A549 (cell line): ENCODE results near the gene CLEC20A. TPM values are rescaled to one million over a fixed set of nuclear protein-coding genes. Genes with fewer than 3 reads are reported as not detected.
A peak's percentile ranks its signal among the peaks of the same experiment; 100 is the strongest.

Source experiments
- ATAC-seq, 2 experiments: fragments of 200-7000 bp in 1 of 2; fragments of >200 bp in 1 of 2; cut with Nextera tagmentation in 1 of 2; cut with Tn5 transposase in 1 of 2; 3 replicates each; pipeline versions ENCODE4 v1.8.0 to v1.9.1; 2018 to 2020; ENCODE audit warnings: mild to moderate bottlenecking in 1 of 2, moderate library complexity in 1 of 2
- CTCF ChIA-PET: fragments of 300-600 bp; sonication (Branson Sonifier 250); formaldehyde crosslinking; extraction: SDS; loops from one replicate; lab custom pipeline; 2021; ENCODE audit warnings: antibody characterized with exemption, inconsistent platforms; lab: Yijun Ruan, JAX
- POLR2A ChIA-PET: fragments of 350-600 bp; formaldehyde crosslinking; extraction: SDS; loops from one replicate; lab custom pipeline; 2021; ENCODE audit warnings: antibody characterized with exemption, inconsistent platforms; lab: Yijun Ruan, JAX
- DNase-seq, 2 experiments: peaks; one replicate each; pipeline versions ENCODE4 v3.0.0 to v3.0.0-alpha.2; 2011 to 2016; ENCODE audit warnings: low read depth in 1 of 2, low spot score in 1 of 2
- FAIRE-seq: peaks from 2 replicates; lab custom pipeline; 2011; peaks lifted over from hg19 to GRCh38; lab: Jason Lieb, UNC
- H3K27ac ChIP-seq, 2 experiments: fragments of >200 bp; sonication (Bioruptor Twin); formaldehyde crosslinking; 3 replicates each; pipeline ENCODE4 v1.5.1; 2016 to 2017
- H3K4me1 ChIP-seq: fragments of >200 bp; sonication (Bioruptor Twin); formaldehyde crosslinking; 3 replicates; pipeline ENCODE4 v1.6.1; 2016
- H3K4me2 ChIP-seq: fragments of >200 bp; sonication (Bioruptor Twin); formaldehyde crosslinking; 3 replicates; pipeline ENCODE4 v1.6.1; 2016
- H3K4me3 ChIP-seq: fragments of >200 bp; sonication (Bioruptor Twin); formaldehyde crosslinking; 3 replicates; pipeline ENCODE4 v1.5.1; 2016
- H3K9me3 ChIP-seq: fragments of >200 bp; sonication (Bioruptor Twin); formaldehyde crosslinking; 3 replicates; pipeline ENCODE4 v1.6.1; 2016
- ATOH8 ChIP-seq: fragments of 250-450 bp; sonication (Bioruptor Pico); IDR thresholded peaks from 2 replicates; pipeline ENCODE4 v1.5.0; 2020; ENCODE audit warnings: low read depth, mild to moderate bottlenecking, moderate library complexity
- CBX2 ChIP-seq: fragments of 200-600 bp; sonication (generic); IDR thresholded peaks from 2 replicates; pipeline ENCODE4 v1.6.1; 2016; ENCODE audit warnings: low read depth, mild to moderate bottlenecking, borderline replicate concordance
- CBX8 ChIP-seq: fragments of 200-600 bp; sonication (generic); IDR thresholded peaks from 2 replicates; pipeline ENCODE4 v1.6.1; 2016
- CEBPB ChIP-seq, 2 experiments: fragments of >200 bp in 1 of 2; sonication (Bioruptor Twin) in 1 of 2; formaldehyde crosslinking in 1 of 2; IDR thresholded peaks; 2 replicates each; pipeline ENCODE4 v1.6.1; 2012 to 2016
- CHD4 ChIP-seq: fragments of 200-600 bp; sonication (generic); IDR thresholded peaks from 2 replicates; pipeline ENCODE4 v1.6.1; 2016; ENCODE audit warnings: antibody characterized with exemption, mild to moderate bottlenecking, borderline replicate concordance
- CTCF ChIP-seq: fragments of >200 bp; sonication (Bioruptor Twin); formaldehyde crosslinking; IDR thresholded peaks from 3 replicates; pipeline ENCODE4 v1.5.1; 2016
- EHMT2 ChIP-seq: fragments of 200-600 bp; sonication (generic); IDR thresholded peaks from 2 replicates; pipeline ENCODE4 v1.6.1; 2016; ENCODE audit warnings: antibody characterized with exemption, low read depth, mild to moderate bottlenecking, moderate library complexity
- FOSL2 ChIP-seq, 2 experiments: fragments of 450-650 bp in 1 of 2; fragments of >200 bp in 1 of 2; sonication (Bioruptor Twin) in 1 of 2; formaldehyde crosslinking; IDR thresholded peaks; 2 replicates each; pipeline versions ENCODE4 v1.5.0 to v1.6.1; 2016 to 2020; ENCODE audit warnings: mild to moderate bottlenecking in 1 of 2, moderate library complexity in 1 of 2
- FOXS1 ChIP-seq: fragments of 250-450 bp; sonication (Bioruptor Pico); IDR thresholded peaks from 2 replicates; pipeline ENCODE4 v1.5.0; 2020; ENCODE audit warnings: mild to moderate bottlenecking, moderate library complexity
- HOXB13 ChIP-seq: fragments of 250-450 bp; sonication (Bioruptor Pico); IDR thresholded peaks from 2 replicates; pipeline ENCODE4 v1.5.0; 2020; ENCODE audit warnings: low read depth, mild to moderate bottlenecking, moderate library complexity
- JUN ChIP-seq, 2 experiments: fragments of >200 bp; sonication (Bioruptor Twin); formaldehyde crosslinking; IDR thresholded peaks; 2 replicates in 1 of 2; 3 replicates in 1 of 2; pipeline ENCODE4 v1.6.1; 2016 to 2017
- KDM1A ChIP-seq: fragments of 200-600 bp; sonication (generic); IDR thresholded peaks from 2 replicates; pipeline ENCODE4 v1.6.1; 2016; ENCODE audit warnings: low read depth, mild to moderate bottlenecking
- KDM5A ChIP-seq: fragments of 200-600 bp; sonication (generic); IDR thresholded peaks from 2 replicates; pipeline ENCODE4 v1.6.1; 2016; ENCODE audit warnings: antibody characterized with exemption, mild to moderate bottlenecking
- MAFK ChIP-seq: fragments of 450-650 bp; IDR thresholded peaks from 2 replicates; pipeline ENCODE4 v1.6.1; 2014; ENCODE audit not compliant: partially characterized antibody
- NFE2L2 ChIP-seq: fragments of 150-350 bp; conservative IDR thresholded peaks from 2 replicates; pipeline ENCODE4 v1.6.1; 2014; ENCODE audit warnings: low read length
- NPAS2 ChIP-seq: fragments of 250-450 bp; sonication (Bioruptor Pico); IDR thresholded peaks from 2 replicates; pipeline ENCODE4 v1.8.0; 2022; ENCODE audit warnings: mild to moderate bottlenecking, moderate library complexity, borderline replicate concordance
- NR3C1 ChIP-seq: fragments of >200 bp; sonication (Bioruptor Twin); formaldehyde crosslinking; IDR thresholded peaks from 3 replicates; pipeline ENCODE4 v1.6.1; 2017
- PHF8 ChIP-seq: fragments of 200-600 bp; sonication (generic); IDR thresholded peaks from 2 replicates; pipeline ENCODE4 v1.6.1; 2016; ENCODE audit warnings: low read depth, mild to moderate bottlenecking, antibody characterized with exemption, moderate library complexity, borderline replicate concordance
- POLR2AphosphoS2 ChIP-seq: conservative IDR thresholded peaks from 2 replicates; pipeline ENCODE4 v1.6.1; 2012; ENCODE audit warnings: low read length, improper control_type of control experiment, inconsistent platforms
- RAD21 ChIP-seq, 2 experiments: fragments of >200 bp in 1 of 2; sonication (Bioruptor Twin) in 1 of 2; formaldehyde crosslinking in 1 of 2; IDR thresholded peaks in 1 of 2; conservative IDR thresholded peaks in 1 of 2; 2 replicates in 1 of 2; 3 replicates in 1 of 2; pipeline ENCODE4 v1.6.1; 2012 to 2018; ENCODE audit warnings: inconsistent platforms in 1 of 2
- RCOR1 ChIP-seq: fragments of 150-350 bp; IDR thresholded peaks from 2 replicates; pipeline ENCODE4 v1.6.1; 2014; ENCODE audit warnings: antibody characterized with exemption, low read length, low read depth
- REST ChIP-seq: fragments of 200-600 bp; sonication (generic); IDR thresholded peaks from 2 replicates; pipeline ENCODE4 v1.6.1; 2016; ENCODE audit warnings: antibody characterized with exemption, mild to moderate bottlenecking, moderate library complexity
- RNF2 ChIP-seq: fragments of 200-600 bp; sonication (generic); IDR thresholded peaks from 2 replicates; pipeline ENCODE4 v1.6.1; 2016; ENCODE audit warnings: low read depth, mild to moderate bottlenecking, antibody characterized with exemption, moderate library complexity, borderline replicate concordance
- SMC3 ChIP-seq: fragments of >200 bp; sonication (Bioruptor Twin); formaldehyde crosslinking; IDR thresholded peaks from 3 replicates; pipeline ENCODE4 v1.6.1; 2018; ENCODE audit warnings: inconsistent platforms
- TP53 ChIP-seq: fragments of 250-450 bp; sonication (Bioruptor Pico); IDR thresholded peaks from 2 replicates; pipeline ENCODE4 v1.5.0; 2021; ENCODE audit warnings: mild to moderate bottlenecking, moderate library complexity
- USF2 ChIP-seq: fragments of 450-650 bp; IDR thresholded peaks from 2 replicates; pipeline ENCODE4 v1.6.1; 2014; ENCODE audit warnings: antibody characterized with exemption
- ZNF302 ChIP-seq: fragments of 250-450 bp; sonication (Bioruptor Pico); IDR thresholded peaks from 2 replicates; pipeline ENCODE4 v1.9.0; 2021; ENCODE audit warnings: inconsistent platforms, mild to moderate bottlenecking, moderate library complexity
- ZSCAN20 ChIP-seq: fragments of 250-450 bp; sonication (Bioruptor Pico); IDR thresholded peaks from 2 replicates; pipeline ENCODE4 v1.8.0; 2022; ENCODE audit warnings: mild to moderate bottlenecking, moderate library complexity
- WGBS: methylation state at CpG from one replicate; pipeline ENCODE4 v1.1.6; 2017; ENCODE audit errors: missing lambda C conversion rate; 5-methylcytosine and 5-hydroxymethylcytosine counted together
- polyA plus RNA-seq, 4 experiments: library from polyadenylated mRNA; depleted of rRNA in 3 of 4; stranded (reverse); fragments of >200 nt; fragmentation: RNase III in 1 of 4; extraction: RNeasy Plus Mini Kit Qiagen cat#74134 plus additional on column Dnase treatment in 1 of 4; gene quantifications; 2 replicates in 3 of 4; 3 replicates in 1 of 4; pipeline ENCODE4 v1.2.3, GENCODE V29; 2011 to 2017
- TF ChIP-seq, protein P1 (sequence below): IDR thresholded peaks from 2 replicates; pipeline ENCODE4 v1.6.1; 2012

The CLEC20A gene
- polyA plus RNA-seq, 2 of the 4 experiments (the other 2 are of a cell fraction): not detected

DNA sequence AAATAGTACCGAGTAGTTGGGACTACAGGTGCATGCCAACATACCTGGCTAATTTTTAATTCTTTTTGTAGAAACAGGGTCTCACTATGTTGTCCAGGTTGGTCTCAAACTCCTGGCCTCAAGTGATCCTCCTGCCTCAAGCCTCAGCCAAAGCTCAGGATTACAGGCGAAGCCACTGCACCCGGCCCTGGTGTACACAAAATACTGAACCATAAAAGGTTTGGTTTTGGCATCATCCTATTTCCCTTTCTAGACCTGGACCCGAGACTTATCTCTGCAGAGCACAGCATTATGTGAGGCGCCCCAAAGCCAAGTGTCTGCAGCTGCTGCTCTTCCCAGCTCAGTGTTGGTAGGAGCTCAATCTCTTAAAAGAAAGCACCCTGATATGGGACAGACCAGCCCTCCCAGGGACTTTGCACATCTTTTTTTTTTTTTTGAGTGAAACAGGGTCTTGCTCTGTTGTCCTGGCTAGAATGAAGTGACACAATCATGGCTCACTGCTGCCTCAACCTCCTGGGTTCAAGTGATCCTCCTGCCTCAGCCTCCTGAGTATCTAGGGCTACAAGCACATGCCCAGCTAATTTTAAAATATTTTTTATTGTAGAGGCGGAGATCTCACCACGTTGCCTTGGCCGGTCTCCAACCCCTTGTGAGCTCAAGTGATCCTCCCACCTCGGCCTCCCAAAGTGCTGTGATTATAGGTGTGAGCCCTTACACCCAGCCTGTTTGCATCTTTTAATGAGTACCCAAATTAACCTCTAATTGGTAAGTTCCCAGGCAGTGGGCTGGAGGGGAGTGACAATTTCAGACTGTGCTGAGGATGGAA is 36.6 kb upstream of the CLEC20A start:
- WGBS: 87% methylated on average over 9 of the region's 9 CpGs
- no peak overlapping the region for H3K4me2 ChIP-seq
- H3K9me3 ChIP-seq: no peaks in the 10 kb centered on the region
- no peak for TF ChIP-seq NPAS2 (CRISPR knock-in tag)
- TF ChIP-seq CHD4: no peak
- TF ChIP-seq, protein P1, sequence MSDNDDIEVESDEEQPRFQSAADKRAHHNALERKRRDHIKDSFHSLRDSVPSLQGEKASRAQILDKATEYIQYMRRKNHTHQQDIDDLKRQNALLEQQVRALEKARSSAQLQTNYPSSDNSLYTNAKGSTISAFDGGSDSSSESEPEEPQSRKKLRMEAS: no peak
- no peak for TF ChIP-seq KDM5A
- no peak for TF ChIP-seq NFE2L2
- no peak for TF ChIP-seq POLR2AphosphoS2
- TF ChIP-seq RAD21 (conservative IDR thresholded peaks at IDR 0.05 in 1 of 2, IDR thresholded peaks at IDR 0.05 in 1 of 2): no peak
- TF ChIP-seq ZSCAN20: no peak
- TF ChIP-seq TP53: no peak
- no peak for TF ChIP-seq JUN (IDR thresholded peaks at IDR 0.05)
- TF ChIP-seq REST: no peak
- no peak for TF ChIP-seq ATOH8 (CRISPR knock-in tag)
- no peak for TF ChIP-seq FOXS1
- no peak for TF ChIP-seq RNF2
- no peak for TF ChIP-seq CEBPB (IDR thresholded peaks at IDR 0.05)
- no peak for TF ChIP-seq USF2
- no peak for TF ChIP-seq EHMT2
- TF ChIP-seq RCOR1: no peak
- no peak for TF ChIP-seq HOXB13 (CRISPR knock-in tag)
- TF ChIP-seq, all 56 proteins: peak for 0
- FAIRE-seq (no peak), DNase-seq (no peak), ATAC-seq (no peak)
- Histone ChIP-seq H3K4me3 (no peak overlapping the region), H3K4me1 (peaks cover 38% of the 10 kb centered on the region), H3K27ac (no peak overlapping the region)
- ChIA-PET CTCF (interaction anchor here (0.5 to 18.9 kb wide), 28 partner anchors 9 to 1060 kb away, joined by 3 to 352 read pairs (median 4); partner anchors contain the start of gene TOR3A), POLR2A (no interaction called here)

GRCh38 chr1:178532392-178532791 is 35.6 kb upstream of the CLEC20A start:
- DNase-seq (peak; percentile 80 to 94), FAIRE-seq (peak; percentile 7), ATAC-seq (peak; percentile 71 to 90)
- Histone ChIP-seq H3K4me2 (peak overlapping the region; percentile 56), H3K4me1 (peaks cover 29% of the 10 kb centered on the region), H3K27ac (peak overlapping the region; percentile 27 to 68; a peak in 4 of 6 replicates), H3K9me3 (no peaks in the 10 kb centered on the region), H3K4me3 (no peak overlapping the region)
- CTCF ChIA-PET: interaction anchor here (0.5 to 18.9 kb wide), 38 partner anchors 10 to 838 kb away, joined by 3 to 352 read pairs (median 4); partner anchors contain the start of genes SOAT1 and TOR3A
- POLR2A ChIA-PET: no interaction called here
- WGBS: 15% methylated on average over 13 of the region's 13 CpGs
- TF ChIP-seq KDM5A (no peak), MAFK (no peak), FOSL2 (IDR thresholded peaks at IDR 0.05) (no peak), FOSL2 (CRISPR knock-in tag; IDR thresholded peaks at IDR 0.05) (no peak), SMC3 (peak; percentile 87), RAD21 (conservative IDR thresholded peaks at IDR 0.05 in 1 of 2, IDR thresholded peaks at IDR 0.05 in 1 of 2) (peak; percentile 92 to 96), CBX8 (no peak), KDM1A (no peak), HOXB13 (CRISPR knock-in tag) (no peak), RNF2 (no peak), CTCF (peak; percentile 92), PHF8 (no peak), NR3C1 (no peak), ZNF302 (CRISPR knock-in tag) (no peak), CHD4 (no peak), CBX2 (no peak)
- TF ChIP-seq, protein P1: peak; percentile 69
